HEK293T (cell line): ENCODE measurements around the gene FOXP2.
"Not testable (repeated sequence)": the region's sequence is repeated elsewhere in the genome, so short reads cannot be mapped to it uniquely, and the experiment has no call there.

Experiments
- CTCF ChIA-PET: fragments of 350-600 bp; formaldehyde crosslinking; extraction: SDS; loops from one replicate; lab custom pipeline; 2021; ENCODE audit warnings: antibody characterized with exemption, inconsistent platforms; lab: Yijun Ruan, JAX
- POLR2A ChIA-PET: fragments of 350-600 bp; formaldehyde crosslinking; extraction: SDS; loops from one replicate; lab custom pipeline; 2020; ENCODE audit warnings: antibody characterized with exemption, inconsistent platforms; lab: Yijun Ruan, JAX
- DNase-seq: peaks from one replicate; pipeline ENCODE4 v3.0.0; 2012; ENCODE audit warnings: mixed read lengths; ENCODE audit errors: extremely low spot score
- ARNT ChIP-seq: fragments of 450-650 bp; IDR thresholded peaks from 2 replicates; pipeline ENCODE4 v1.6.1; 2017; ENCODE audit warnings: mild to moderate bottlenecking
- BHLHE40 ChIP-seq: fragments of 450-650 bp; IDR thresholded peaks from 2 replicates; pipeline ENCODE4 v1.6.1; 2016; ENCODE audit warnings: mild to moderate bottlenecking, moderate library complexity, borderline replicate concordance
- CTBP1 ChIP-seq: fragments of 450-650 bp; IDR thresholded peaks from 2 replicates; pipeline ENCODE4 v1.6.1; 2016; ENCODE audit warnings: borderline replicate concordance
- ELF4 ChIP-seq: fragments of 450-650 bp; IDR thresholded peaks from 2 replicates; pipeline ENCODE4 v1.6.1; 2017; ENCODE audit warnings: antibody characterized with exemption
- FOXA1 ChIP-seq: fragments of 450-650 bp; IDR thresholded peaks from 2 replicates; pipeline ENCODE4 v1.6.1; 2016; ENCODE audit warnings: mild to moderate bottlenecking
- FOXK2 ChIP-seq: fragments of 450-650 bp; IDR thresholded peaks from 2 replicates; pipeline ENCODE4 v1.6.1; 2016; ENCODE audit warnings: mild to moderate bottlenecking
- FOXM1 ChIP-seq: fragments of 450-650 bp; IDR thresholded peaks from 2 replicates; pipeline ENCODE4 v1.6.1; 2017; ENCODE audit warnings: mild to moderate bottlenecking, borderline replicate concordance
- HDGF ChIP-seq: fragments of 450-650 bp; IDR thresholded peaks from 2 replicates; pipeline ENCODE4 v1.6.1; 2017; ENCODE audit warnings: antibody characterized with exemption, borderline replicate concordance
- L3MBTL2 ChIP-seq: fragments of 450-650 bp; conservative IDR thresholded peaks from 2 replicates; pipeline ENCODE4 v1.6.1; 2016; ENCODE audit warnings: mild to moderate bottlenecking
- LEF1 ChIP-seq: fragments of 450-650 bp; IDR thresholded peaks from 2 replicates; pipeline ENCODE4 v1.6.1; 2017; ENCODE audit warnings: mild to moderate bottlenecking, borderline replicate concordance
- NFRKB ChIP-seq: fragments of 450-650 bp; IDR thresholded peaks from 2 replicates; pipeline ENCODE4 v1.6.1; 2016; ENCODE audit warnings: mild to moderate bottlenecking, moderate library complexity
- SP1 ChIP-seq: fragments of 450-650 bp; IDR thresholded peaks from 2 replicates; pipeline ENCODE4 v1.6.1; 2017
- SUZ12 ChIP-seq: fragments of 450-650 bp; IDR thresholded peaks from 2 replicates; pipeline ENCODE4 v1.6.1; 2016; ENCODE audit warnings: mild to moderate bottlenecking
- TARDBP ChIP-seq: fragments of 450-650 bp; IDR thresholded peaks from 2 replicates; pipeline ENCODE4 v1.6.1; 2016
- ZNF384 ChIP-seq: fragments of 450-650 bp; IDR thresholded peaks from 2 replicates; pipeline ENCODE4 v1.6.1; 2016
- TF ChIP-seq, protein P1 (sequence below): fragments of 450-650 bp; IDR thresholded peaks from 2 replicates; pipeline ENCODE4 v1.6.1; 2016

FOXP2 gene

DNA sequence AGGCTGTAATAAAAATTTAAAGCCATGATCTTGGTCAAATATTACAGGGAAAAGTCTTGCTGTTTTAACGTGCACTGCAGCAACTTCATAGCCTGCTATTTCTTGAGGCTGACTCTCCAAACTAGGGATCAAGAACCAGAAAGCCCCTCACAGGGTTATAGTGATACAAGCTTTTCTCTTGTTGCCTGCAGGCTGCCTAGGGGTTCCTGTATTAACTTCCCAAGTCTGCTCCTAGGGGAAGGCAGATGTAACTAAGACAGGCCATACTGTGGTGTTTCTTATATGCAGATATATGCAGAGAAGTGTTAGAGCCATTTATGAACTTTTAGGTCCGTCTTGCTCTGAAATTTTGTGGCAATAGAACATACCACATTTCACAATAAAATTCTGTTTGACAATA lies 175.7 kb downstream of the FOXP2 start:
- ChIA-PET POLR2A (no interaction called here), CTCF (interaction anchor here (0.6 kb wide), 1 partner anchor 25 kb away, joined by 3 read pairs; no protein-coding TSS in a partner anchor)
- TF ChIP-seq TARDBP = no peak
- no peak for TF ChIP-seq BHLHE40
- TF ChIP-seq, protein P1, sequence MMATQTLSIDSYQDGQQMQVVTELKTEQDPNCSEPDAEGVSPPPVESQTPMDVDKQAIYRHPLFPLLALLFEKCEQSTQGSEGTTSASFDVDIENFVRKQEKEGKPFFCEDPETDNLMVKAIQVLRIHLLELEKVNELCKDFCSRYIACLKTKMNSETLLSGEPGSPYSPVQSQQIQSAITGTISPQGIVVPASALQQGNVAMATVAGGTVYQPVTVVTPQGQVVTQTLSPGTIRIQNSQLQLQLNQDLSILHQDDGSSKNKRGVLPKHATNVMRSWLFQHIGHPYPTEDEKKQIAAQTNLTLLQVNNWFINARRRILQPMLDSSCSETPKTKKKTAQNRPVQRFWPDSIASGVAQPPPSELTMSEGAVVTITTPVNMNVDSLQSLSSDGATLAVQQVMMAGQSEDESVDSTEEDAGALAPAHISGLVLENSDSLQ = no peak
- no peak for DNase-seq

DNA sequence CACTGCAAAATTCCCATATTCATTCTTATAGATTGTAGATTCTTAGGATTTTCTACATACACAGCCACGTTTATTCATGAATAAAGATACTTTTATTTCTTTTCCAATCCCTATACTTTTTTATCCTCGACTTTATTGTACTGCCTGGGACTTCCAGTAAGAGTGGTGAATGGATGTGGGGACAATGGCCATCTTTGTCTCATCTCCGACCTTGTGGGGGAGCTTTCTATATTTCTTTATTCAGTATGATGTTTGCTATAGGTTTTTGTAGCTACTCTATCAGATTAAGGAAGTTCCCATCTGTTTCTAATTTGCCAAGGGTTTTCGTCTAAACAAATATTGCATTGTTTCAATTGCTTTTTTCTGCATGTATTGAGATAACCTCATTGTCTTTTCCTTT lies 184.3 kb downstream of the FOXP2 start:
- POLR2A ChIA-PET = no interaction called here
- no peak for DNase-seq
- CTCF ChIA-PET = no interaction called here
- no peak for TF ChIP-seq SUZ12
- no peak for TF ChIP-seq FOXA1
- no peak for TF ChIP-seq ELF4
- no peak for TF ChIP-seq SP1
- no peak for TF ChIP-seq BHLHE40
- TF ChIP-seq FOXK2 = no peak
- TF ChIP-seq, protein P1 = no peak
- TF ChIP-seq CTBP1 = no peak
- TF ChIP-seq HDGF = no peak

GRCh38 chr7:114606100-114606499 lies 191.5 kb downstream of the FOXP2 start:
- DNase-seq = no peak
- TF ChIP-seq ZNF384 (no peak), HDGF (no peak), L3MBTL2 (no peak), ARNT (no peak), ELF4 (no peak), LEF1 (no peak), SUZ12 (no peak), BHLHE40 (no peak), FOXA1 (no peak), TARDBP (no peak), SP1 (no peak), CTBP1 (no peak)
- TF ChIP-seq, protein P1 = no peak
- POLR2A ChIA-PET = no interaction called here
- CTCF ChIA-PET = no interaction called here

DNA sequence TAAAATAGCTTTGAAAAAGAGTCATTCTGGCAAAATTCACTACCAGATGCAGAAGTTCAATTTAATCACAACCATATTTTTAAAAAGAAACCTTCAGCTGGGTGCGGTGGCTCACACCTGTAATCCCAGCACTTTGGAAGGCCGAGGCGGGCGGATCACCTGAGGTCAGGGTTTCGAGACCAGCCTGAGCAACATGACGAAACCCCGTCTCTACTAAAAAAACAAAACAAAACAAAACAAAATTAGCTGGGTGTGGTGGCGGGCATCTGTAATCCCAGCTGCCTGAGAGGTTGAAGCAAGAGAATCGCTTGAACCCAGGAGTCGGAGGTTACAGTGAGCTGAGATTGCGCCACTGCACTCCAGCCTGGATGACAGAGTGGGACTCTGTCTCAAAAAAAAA lies 194.2 kb downstream of the FOXP2 start:
- CTCF ChIA-PET, DNase-seq, POLR2A ChIA-PET: not testable (repeated sequence)

DNA sequence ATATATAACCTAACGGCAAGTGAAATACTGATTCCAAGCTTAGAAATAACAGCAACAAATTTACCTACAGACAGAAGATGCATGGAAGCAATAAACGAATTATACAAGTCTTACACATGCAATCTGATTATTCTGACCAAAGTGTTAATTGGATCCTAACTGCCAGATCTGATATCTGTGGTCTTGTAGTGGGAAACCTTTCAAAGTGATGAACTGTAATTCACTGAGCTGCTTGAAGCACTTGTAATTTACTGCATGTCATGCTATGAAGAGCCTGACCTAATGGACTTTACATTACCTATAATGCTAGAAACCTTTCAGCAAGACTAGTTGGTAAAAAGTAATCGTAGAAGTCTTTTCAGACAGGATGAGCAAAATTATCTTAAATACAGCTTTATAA lies 205.6 kb downstream of the FOXP2 start:
- ChIA-PET POLR2A (no interaction called here), CTCF (no interaction called here)
- peak; percentile 18 for DNase-seq
- TF ChIP-seq ZNF384 = no peak
- peak; percentile 64; the same call in 1 of the 2 replicates for TF ChIP-seq CTBP1
- no peak for TF ChIP-seq L3MBTL2
- no peak for TF ChIP-seq FOXM1
- no peak for TF ChIP-seq ARNT
- no peak for TF ChIP-seq SP1
- TF ChIP-seq FOXA1 = no peak
- TF ChIP-seq, protein P1 = peak; percentile 92

- CTCF ChIA-PET = no interaction called here
- no peak for DNase-seq
- TF ChIP-seq BHLHE40 = no peak
- TF ChIP-seq, protein P1 = peak; percentile 72
- POLR2A ChIA-PET = no interaction called here
Measured at GRCh38 chr7:114622221-114622620, 207.6 kb downstream of the FOXP2 start.

DNA sequence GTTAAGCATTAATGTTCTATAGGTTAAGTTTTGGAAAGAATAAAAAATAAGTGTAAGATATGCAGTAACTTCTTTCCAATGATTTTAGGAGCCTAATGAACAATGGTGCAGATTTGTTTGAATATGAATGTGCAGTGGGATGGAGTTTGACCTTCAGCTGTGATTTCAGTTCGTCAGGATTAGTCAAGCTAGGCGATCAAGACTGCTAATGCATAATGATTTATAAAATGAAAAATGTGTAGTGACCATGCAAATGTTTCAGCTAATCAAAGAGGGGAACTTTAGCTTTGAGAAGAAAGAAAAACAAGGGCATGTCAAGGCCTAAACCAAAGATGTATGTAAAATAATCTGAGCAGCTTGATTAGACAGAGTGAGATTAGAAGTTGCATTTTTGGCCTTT lies 208.5 kb downstream of the FOXP2 start:
- DNase-seq = no peak
- ChIA-PET CTCF (no interaction called here), POLR2A (no interaction called here)
- TF ChIP-seq L3MBTL2 = no peak
- no peak for TF ChIP-seq BHLHE40
- TF ChIP-seq FOXM1 = no peak
- TF ChIP-seq, protein P1 = no peak
- TF ChIP-seq HDGF = no peak
- TF ChIP-seq FOXK2 = no peak
- no peak for TF ChIP-seq LEF1
- TF ChIP-seq ZNF384 = no peak
- no peak for TF ChIP-seq ELF4
- TF ChIP-seq TARDBP = no peak
- TF ChIP-seq NFRKB = no peak
- TF ChIP-seq SUZ12 = no peak
- no peak for TF ChIP-seq SP1
